Measurements from ENCODE around the gene MAP3K13.

DNA sequence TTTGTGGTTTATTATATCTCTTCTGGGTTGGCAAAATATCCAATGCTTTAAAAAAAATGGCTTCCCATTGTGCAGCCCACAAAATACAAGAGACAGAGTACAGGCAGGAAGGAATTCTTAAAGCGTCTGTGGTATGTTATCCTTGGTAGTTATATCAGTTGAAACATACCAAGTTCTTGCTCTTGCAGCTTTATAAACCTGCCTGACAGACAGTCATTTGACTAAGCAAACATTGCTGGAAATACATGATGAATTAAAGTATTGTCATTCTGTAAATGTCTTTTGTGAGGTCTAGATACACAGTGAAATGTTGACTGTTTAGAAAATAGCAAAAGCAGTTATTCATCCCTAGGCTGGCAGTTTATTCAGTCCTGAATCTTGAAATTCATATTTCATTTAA is 44.8 kb upstream of the MAP3K13 start:
- TF ChIP-seq POLR2A (IDR thresholded peaks at IDR 0.05; ENCODE audit: low read depth): no peak
- TF ChIP-seq, protein P1, sequence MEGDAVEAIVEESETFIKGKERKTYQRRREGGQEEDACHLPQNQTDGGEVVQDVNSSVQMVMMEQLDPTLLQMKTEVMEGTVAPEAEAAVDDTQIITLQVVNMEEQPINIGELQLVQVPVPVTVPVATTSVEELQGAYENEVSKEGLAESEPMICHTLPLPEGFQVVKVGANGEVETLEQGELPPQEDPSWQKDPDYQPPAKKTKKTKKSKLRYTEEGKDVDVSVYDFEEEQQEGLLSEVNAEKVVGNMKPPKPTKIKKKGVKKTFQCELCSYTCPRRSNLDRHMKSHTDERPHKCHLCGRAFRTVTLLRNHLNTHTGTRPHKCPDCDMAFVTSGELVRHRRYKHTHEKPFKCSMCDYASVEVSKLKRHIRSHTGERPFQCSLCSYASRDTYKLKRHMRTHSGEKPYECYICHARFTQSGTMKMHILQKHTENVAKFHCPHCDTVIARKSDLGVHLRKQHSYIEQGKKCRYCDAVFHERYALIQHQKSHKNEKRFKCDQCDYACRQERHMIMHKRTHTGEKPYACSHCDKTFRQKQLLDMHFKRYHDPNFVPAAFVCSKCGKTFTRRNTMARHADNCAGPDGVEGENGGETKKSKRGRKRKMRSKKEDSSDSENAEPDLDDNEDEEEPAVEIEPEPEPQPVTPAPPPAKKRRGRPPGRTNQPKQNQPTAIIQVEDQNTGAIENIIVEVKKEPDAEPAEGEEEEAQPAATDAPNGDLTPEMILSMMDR (IDR thresholded peaks at IDR 0.05): no peak
- no peak for TF ChIP-seq EP300 (IDR thresholded peaks at IDR 0.05)
- no peak for TF ChIP-seq POLR2AphosphoS5 (IDR thresholded peaks at IDR 0.05)

Data from esophagus muscularis mucosa (tissue), 4 donors.